ENCODE measurements around the gene SIRPA.
"Not testable (repeated sequence)": the region's sequence is repeated elsewhere in the genome, so short reads cannot be mapped to it uniquely, and the experiment has no call there.

Gene SIRPA

GRCh38 chr20:1908191-1908590, 13.0 kb downstream of the SIRPA start:
- no peak for DNase-seq

GRCh38 chr20:1909097-1909496, 13.9 kb downstream of the SIRPA start:
- no peak for DNase-seq

GRCh38 chr20:1911536-1911935, 16.3 kb downstream of the SIRPA start:
- DNase-seq: no peak

- DNase-seq: no peak
Observed at GRCh38 chr20:1912053-1912452, 16.8 kb downstream of the SIRPA start.

- no peak for DNase-seq
Observed at GRCh38 chr20:1912646-1913045, 17.4 kb downstream of the SIRPA start.

GRCh38 chr20:1915233-1915632, 20.0 kb downstream of the SIRPA start:
- DNase-seq: not testable (repeated sequence)

GRCh38 chr20:1915725-1916124, 20.5 kb downstream of the SIRPA start:
- DNase-seq: no peak

GRCh38 chr20:1917786-1918185, 22.6 kb downstream of the SIRPA start:
- DNase-seq: no peak

GRCh38 chr20:1918491-1919165, 23.4 kb downstream of the SIRPA start:
- DNase-seq: no peak

GRCh38 chr20:1920252-1920651, 25.0 kb downstream of the SIRPA start:
- DNase-seq: no peak

- no peak for DNase-seq
Observed at GRCh38 chr20:1920826-1921225, 25.6 kb downstream of the SIRPA start.

- not testable (repeated sequence) for DNase-seq
Observed at GRCh38 chr20:1921985-1922384, 26.8 kb downstream of the SIRPA start.

GRCh38 chr20:1922786-1923185, 27.6 kb downstream of the SIRPA start:
- DNase-seq: no peak

GRCh38 chr20:1924910-1925861, 30.0 kb downstream of the SIRPA start:
- DNase-seq: no peak

- no peak for DNase-seq
Observed at GRCh38 chr20:1926237-1926636, 31.0 kb downstream of the SIRPA start.

GRCh38 chr20:1927217-1927616, 32.0 kb downstream of the SIRPA start:
- DNase-seq: no peak

- no peak for DNase-seq
Observed at GRCh38 chr20:1928154-1928553, 32.9 kb downstream of the SIRPA start.

GRCh38 chr20:1928782-1929181, 33.6 kb downstream of the SIRPA start:
- DNase-seq: no peak

- DNase-seq: no peak
Observed at GRCh38 chr20:1929460-1929859, 34.3 kb downstream of the SIRPA start.

GRCh38 chr20:1930165-1930564, 35.0 kb downstream of the SIRPA start:
- DNase-seq: no peak

- DNase-seq: no peak
Observed at GRCh38 chr20:1931830-1932229, 36.6 kb downstream of the SIRPA start.

GRCh38 chr20:1932971-1933370, 37.8 kb downstream of the SIRPA start:
- DNase-seq: no peak

GRCh38 chr20:1933465-1933870, 38.3 kb downstream of the SIRPA start:
- DNase-seq: no peak

- DNase-seq: no peak
Observed at GRCh38 chr20:1934156-1934555, 38.9 kb downstream of the SIRPA start.
